Measurements from ENCODE around the gene SCFD1.

SCFD1 gene

DNA sequence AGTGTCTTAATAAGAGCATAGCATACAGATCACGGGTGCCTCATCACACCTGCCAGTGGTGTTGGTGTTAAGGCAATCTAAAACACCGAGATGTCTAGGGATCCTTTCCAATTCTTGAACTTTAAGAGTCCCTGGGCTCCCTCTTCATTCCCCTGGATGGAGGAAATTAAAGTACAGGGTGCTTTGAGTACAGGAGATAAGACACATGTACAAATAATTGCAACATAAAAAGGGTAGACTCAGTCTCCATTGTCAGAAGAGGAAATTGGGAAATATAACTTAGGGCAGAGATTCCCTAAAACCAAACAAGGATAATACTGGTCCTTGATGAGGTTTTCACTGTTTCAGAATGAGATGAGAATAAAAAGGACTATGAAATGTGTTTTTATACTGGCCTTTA, 34.9 kb downstream of the SCFD1 start:
- DNase-seq (ENCODE audit: extremely low spot score), result no peak
- TF ChIP-seq HDGF (IDR thresholded peaks at IDR 0.05; ENCODE audit: borderline replicate concordance) (no peak), CTBP1 (IDR thresholded peaks at IDR 0.05; ENCODE audit: borderline replicate concordance) (no peak), BHLHE40 (IDR thresholded peaks at IDR 0.05; ENCODE audit: borderline replicate concordance) (no peak), ELF4 (IDR thresholded peaks at IDR 0.05) (no peak), SP1 (IDR thresholded peaks at IDR 0.05) (no peak), FOXM1 (IDR thresholded peaks at IDR 0.05; ENCODE audit: borderline replicate concordance) (no peak), NFRKB (IDR thresholded peaks at IDR 0.05) (no peak), PKNOX1 (IDR thresholded peaks at IDR 0.05) (no peak), SUZ12 (IDR thresholded peaks at IDR 0.05) (no peak), FOXK2 (IDR thresholded peaks at IDR 0.05) (no peak), LEF1 (IDR thresholded peaks at IDR 0.05; ENCODE audit: borderline replicate concordance) (no peak), TARDBP (IDR thresholded peaks at IDR 0.05) (no peak), L3MBTL2 (conservative IDR thresholded peaks at IDR 0.05) (no peak), ARNT (IDR thresholded peaks at IDR 0.05) (no peak)
- POLR2A ChIA-PET, result no interaction called here
- CTCF ChIA-PET, result interaction anchor here (0.6 to 0.9 kb wide), 2 partner anchors 52 to 238 kb away, joined by 4 to 5 read pairs; no protein-coding TSS in a partner anchor

GRCh38 chr14:30657606-30658163, 35.6 kb downstream of the SCFD1 start:
- no peak for DNase-seq (ENCODE audit: extremely low spot score)
- TF ChIP-seq TARDBP (IDR thresholded peaks at IDR 0.05) (no peak), SUZ12 (IDR thresholded peaks at IDR 0.05) (no peak)
- ChIA-PET CTCF (interaction anchor here (0.6 kb wide), 1 partner anchor 52 kb away, joined by 4 read pairs; no protein-coding TSS in a partner anchor), POLR2A (no interaction called here)

DNA sequence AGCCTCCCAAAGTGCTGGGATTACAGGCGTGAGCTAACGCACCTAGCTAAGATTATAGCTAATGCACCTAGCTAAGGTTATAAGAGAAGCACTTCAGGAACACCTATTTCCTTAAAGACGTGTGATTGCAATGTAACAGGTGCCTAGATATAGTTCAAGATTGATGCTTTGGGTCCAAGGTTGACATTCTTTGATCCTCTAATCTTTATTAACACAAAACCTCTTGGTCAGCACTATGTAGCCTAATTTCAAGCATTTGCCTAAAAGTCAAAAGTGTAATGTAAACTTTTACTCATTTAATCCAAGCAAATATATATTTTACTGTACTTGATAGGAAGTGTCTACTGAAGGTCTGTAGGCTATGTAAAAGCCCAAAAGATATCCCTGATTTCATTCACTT, 36.5 kb downstream of the SCFD1 start:
- ChIA-PET CTCF (interaction anchor here (0.7 kb wide), 1 partner anchor 718 kb away, joined by 5 read pairs; no protein-coding TSS in a partner anchor), POLR2A (no interaction called here)
- no peak for TF ChIP-seq L3MBTL2 (conservative IDR thresholded peaks at IDR 0.05)
- no peak for TF ChIP-seq SP1 (IDR thresholded peaks at IDR 0.05)
- TF ChIP-seq ZNF384 (IDR thresholded peaks at IDR 0.05), result no peak
- no peak for TF ChIP-seq ELF4 (IDR thresholded peaks at IDR 0.05)
- no peak for TF ChIP-seq BHLHE40 (IDR thresholded peaks at IDR 0.05; ENCODE audit: borderline replicate concordance)
- TF ChIP-seq NFRKB (IDR thresholded peaks at IDR 0.05), result no peak
- TF ChIP-seq SUZ12 (IDR thresholded peaks at IDR 0.05), result no peak
- TF ChIP-seq ARNT (IDR thresholded peaks at IDR 0.05), result no peak
- no peak for TF ChIP-seq HDGF (IDR thresholded peaks at IDR 0.05; ENCODE audit: borderline replicate concordance)
- TF ChIP-seq FOXA1 (IDR thresholded peaks at IDR 0.05), result no peak
- no peak for TF ChIP-seq PKNOX1 (IDR thresholded peaks at IDR 0.05)
- no peak for TF ChIP-seq CTBP1 (IDR thresholded peaks at IDR 0.05; ENCODE audit: borderline replicate concordance)
- no peak for TF ChIP-seq FOXM1 (IDR thresholded peaks at IDR 0.05; ENCODE audit: borderline replicate concordance)
- TF ChIP-seq FOXK2 (IDR thresholded peaks at IDR 0.05), result no peak
- no peak for TF ChIP-seq LEF1 (IDR thresholded peaks at IDR 0.05; ENCODE audit: borderline replicate concordance)
- no peak for TF ChIP-seq TARDBP (IDR thresholded peaks at IDR 0.05)
- no peak for DNase-seq (ENCODE audit: extremely low spot score)

GRCh38 chr14:30669594-30669993, 47.5 kb downstream of the SCFD1 start:
- DNase-seq (ENCODE audit: extremely low spot score), result no peak
- POLR2A ChIA-PET, result no interaction called here
- CTCF ChIA-PET, result no interaction called here
- TF ChIP-seq ARNT (IDR thresholded peaks at IDR 0.05) (no peak), FOXK2 (IDR thresholded peaks at IDR 0.05) (no peak), SUZ12 (IDR thresholded peaks at IDR 0.05) (no peak), ELF4 (IDR thresholded peaks at IDR 0.05) (no peak), CTBP1 (IDR thresholded peaks at IDR 0.05; ENCODE audit: borderline replicate concordance) (no peak)

GRCh38 chr14:30673071-30673470, 51.0 kb downstream of the SCFD1 start:
- ChIA-PET POLR2A (no interaction called here), CTCF (no interaction called here)

More at GRCh38 chr14:30673071-30673470, 51.0 kb downstream of the SCFD1 start:
- DNase-seq (ENCODE audit: extremely low spot score), result no peak
- TF ChIP-seq SP1 (IDR thresholded peaks at IDR 0.05) (no peak), FOXK2 (IDR thresholded peaks at IDR 0.05) (no peak), L3MBTL2 (conservative IDR thresholded peaks at IDR 0.05) (no peak), SUZ12 (IDR thresholded peaks at IDR 0.05) (no peak), PKNOX1 (IDR thresholded peaks at IDR 0.05) (no peak), ELF4 (IDR thresholded peaks at IDR 0.05) (no peak), ARNT (IDR thresholded peaks at IDR 0.05) (no peak), FOXA1 (IDR thresholded peaks at IDR 0.05) (no peak), LEF1 (IDR thresholded peaks at IDR 0.05; ENCODE audit: borderline replicate concordance) (no peak), ZNF384 (IDR thresholded peaks at IDR 0.05) (no peak), TARDBP (IDR thresholded peaks at IDR 0.05) (no peak), BHLHE40 (IDR thresholded peaks at IDR 0.05; ENCODE audit: borderline replicate concordance) (no peak), HDGF (IDR thresholded peaks at IDR 0.05; ENCODE audit: borderline replicate concordance) (no peak), NFRKB (IDR thresholded peaks at IDR 0.05) (no peak), FOXM1 (IDR thresholded peaks at IDR 0.05; ENCODE audit: borderline replicate concordance) (no peak), CTBP1 (IDR thresholded peaks at IDR 0.05; ENCODE audit: borderline replicate concordance) (no peak)
